Stimulated activated CD8-positive, alpha-beta memory T cell treated with anti-CD3 and anti-CD28 coated beads, Interleukin-7, amount 100 ng/mL, for 1 hour (primary cell): ENCODE results near the gene SFRP2.

Experiments used
- DNase-seq, 2 donors: peaks; one replicate each; pipeline ENCODE4 v3.0.0-alpha.2; 2020; ENCODE audit warnings: low read depth in 2 of 2

Gene SFRP2

DNA sequence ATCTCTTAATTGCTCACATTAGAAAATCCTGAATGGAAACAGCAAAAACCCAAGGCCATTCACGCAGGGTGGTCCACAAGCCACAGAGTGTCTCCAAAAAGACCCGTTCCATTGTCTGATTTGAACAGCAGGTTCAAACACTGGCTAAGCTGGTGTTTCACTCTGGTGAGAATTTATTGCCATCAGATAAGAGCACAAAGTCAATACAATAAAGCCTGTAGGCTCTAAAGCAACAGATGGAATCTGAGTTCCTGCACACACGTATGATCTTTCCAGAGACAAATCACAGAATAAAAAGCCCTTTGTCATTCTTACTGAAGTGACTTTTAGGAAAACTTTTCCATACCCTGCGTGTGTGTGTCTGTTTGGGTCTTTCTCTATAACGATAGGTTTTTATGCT lies 5.1 kb upstream of the SFRP2 start:
- DNase-seq = no peak

DNA sequence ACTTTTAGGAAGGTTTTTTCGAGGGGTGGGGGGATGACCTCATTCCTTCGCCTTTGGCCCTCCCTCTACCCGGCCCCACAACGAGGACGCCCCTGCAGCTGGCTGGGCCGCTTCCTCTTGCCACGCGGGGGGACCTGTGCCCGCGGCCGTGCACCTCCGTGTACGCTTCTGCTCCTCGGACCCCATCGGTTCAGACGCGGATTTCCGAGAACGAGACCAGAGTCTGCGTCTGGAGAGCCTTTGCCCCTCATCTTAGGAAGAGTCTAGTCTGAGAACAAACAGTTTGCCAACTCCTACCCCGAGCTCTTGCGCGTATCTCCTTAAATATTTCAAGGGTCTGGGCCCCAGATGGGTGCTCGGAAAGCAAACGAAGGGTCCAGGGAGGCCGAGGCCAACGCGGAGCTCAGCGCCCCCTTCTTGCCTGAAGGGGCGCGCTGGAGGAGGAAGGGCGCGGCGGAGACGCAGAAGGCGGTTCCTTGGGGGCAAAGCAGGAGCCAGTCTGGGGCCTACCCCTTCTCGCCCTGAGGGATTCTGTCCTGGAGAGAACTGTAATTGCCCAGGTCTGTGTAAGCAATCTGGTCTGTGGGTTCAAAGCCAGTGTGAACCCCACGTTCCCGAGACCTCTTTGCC lies 3.9 kb upstream of the SFRP2 start:
- no peak for DNase-seq

DNA sequence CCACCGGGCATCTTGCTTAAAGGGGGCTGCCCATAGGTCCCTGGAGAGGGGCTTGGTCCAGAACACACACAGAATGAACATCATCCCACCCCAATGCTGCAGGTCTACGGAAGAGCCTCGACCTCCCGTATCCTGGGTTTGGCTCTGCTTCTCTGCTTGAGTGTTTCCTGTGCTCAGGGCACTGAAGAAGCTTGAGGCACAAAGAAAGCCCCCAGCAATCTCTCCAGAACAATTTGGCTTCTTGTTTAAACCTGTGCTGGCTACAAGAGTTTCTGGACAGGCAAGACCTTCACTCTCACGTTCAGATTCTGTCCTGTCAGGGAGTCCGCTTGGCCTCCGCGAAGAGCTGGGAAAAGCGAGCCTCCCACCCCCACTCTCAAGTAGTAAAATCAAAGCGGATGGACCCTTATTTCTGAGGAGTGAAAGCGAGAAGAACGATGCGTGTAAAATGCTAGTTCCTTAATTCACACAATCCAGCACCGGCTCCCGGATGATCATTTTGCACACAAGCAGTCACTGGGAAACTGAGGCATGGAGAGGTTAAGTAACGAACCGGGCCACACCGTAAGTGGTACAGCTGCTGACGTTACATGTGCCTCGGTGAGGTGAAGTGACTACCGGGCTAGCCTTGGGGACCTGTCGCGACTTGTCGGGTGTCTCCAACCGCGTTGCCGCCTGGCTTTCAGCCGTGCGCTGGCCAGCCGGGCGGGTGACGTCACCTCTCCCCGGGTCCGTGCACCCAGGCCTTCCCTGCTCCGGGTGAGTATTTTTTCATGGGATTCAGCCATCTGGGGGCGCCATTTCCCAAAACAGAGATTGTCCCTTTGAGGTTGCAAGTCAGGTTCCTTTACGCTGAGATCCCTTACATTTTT lies 3.1 kb upstream of the SFRP2 start:
- no peak for DNase-seq

DNA sequence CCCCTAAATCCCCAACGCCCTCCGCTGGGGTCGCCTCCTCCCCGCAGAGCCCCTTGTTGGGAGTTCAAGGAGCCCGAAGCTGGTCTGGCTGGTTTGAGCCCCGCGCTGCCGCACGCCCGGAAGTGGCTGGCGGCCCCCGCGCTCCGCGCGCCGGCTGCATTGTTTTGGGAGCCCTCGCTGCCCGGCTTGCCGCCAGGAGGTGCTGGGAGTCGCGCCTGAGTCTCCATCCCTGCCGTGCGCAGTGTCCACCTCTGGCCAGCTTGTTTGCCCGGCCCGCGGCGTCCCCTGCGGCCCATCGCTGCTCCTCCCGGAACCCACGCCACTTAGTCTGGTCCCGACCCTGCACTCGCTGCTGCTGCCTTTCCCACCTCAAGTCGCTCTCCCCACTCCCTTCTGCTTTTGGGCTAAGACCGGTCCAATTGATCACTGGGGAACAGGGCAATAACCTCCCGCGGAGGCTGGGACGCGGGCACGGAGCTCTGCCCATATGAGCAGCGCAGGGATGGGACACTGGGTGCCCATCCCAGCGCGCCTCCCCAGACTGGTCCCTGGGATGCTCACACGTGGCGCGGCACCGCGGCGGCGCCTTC lies 2.2 kb upstream of the SFRP2 start:
- no peak for DNase-seq

DNA sequence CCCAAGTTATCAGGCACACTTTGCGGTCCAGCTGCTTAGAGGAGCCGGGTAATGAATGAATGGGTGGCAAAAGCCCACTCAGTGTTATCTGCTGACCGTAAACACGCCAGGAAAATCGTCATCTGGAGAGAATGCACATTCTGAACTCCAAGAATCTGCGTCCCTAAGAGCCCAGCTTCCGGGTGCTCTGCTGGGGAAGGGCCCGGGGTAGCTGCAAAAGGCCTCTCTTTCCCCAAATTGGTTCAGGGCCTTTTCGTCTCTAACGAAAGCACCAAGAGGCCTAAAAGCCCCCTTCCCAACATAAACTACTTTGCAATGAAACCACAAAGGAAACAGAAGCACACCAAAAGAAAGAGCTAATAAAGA lies 1.6 kb upstream of the SFRP2 start:
- DNase-seq = no peak

DNA sequence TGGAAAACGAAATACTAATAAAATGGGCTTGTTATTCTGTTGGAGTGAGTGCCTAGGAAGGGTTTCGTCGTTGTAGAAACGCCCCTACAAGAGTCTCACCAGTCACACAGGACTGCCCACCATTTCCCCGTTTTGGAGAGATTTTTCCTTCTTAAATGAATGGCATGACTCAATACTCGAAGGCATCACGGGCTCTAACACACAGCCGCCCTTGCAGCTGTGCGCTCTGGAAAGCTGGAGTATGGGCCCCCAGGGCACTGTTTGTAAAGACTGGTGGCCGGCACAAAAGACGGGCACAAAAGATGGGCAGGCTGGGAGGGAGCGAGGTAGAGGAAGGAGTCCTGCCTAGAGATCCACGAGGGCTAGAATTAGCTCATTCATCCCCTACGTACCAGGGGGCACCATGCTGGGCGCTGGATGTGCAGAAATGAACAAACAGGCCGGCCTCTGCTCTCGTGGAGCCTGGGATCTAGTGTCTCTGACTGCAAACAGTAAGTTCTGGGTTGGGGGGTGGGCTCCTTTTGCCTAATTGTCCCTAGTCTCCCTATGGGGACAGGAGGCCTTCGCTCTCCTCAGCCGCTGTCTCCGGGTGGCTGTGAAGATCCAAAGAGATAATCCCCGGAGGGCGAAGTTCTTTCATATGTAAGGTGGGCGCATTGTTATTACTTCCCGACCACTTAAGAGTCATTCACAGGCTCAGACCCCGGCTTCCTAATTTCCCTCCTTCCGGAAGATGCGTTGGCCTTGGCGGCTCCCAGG lies 1.0 kb upstream of the SFRP2 start:
- DNase-seq = no peak

DNA sequence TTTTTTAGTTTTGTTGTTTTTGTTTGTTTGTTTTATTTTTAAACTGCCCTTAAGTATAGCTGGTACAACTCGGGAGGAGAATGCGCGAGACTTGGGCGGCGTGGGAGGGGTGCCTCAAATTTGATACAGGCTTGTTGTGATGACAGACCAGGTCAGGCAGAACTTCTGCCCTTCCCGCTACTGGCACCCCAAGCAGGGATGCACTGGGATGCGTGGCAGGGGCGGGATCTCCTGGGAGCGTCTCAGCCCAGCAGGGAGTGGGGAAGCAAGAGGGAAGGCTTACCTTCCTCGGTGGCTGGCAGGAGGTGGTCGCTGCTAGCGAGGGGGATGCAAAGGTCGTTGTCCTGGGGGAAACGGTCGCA lies 851 bp downstream of the SFRP2 start:
- no peak for DNase-seq

DNA sequence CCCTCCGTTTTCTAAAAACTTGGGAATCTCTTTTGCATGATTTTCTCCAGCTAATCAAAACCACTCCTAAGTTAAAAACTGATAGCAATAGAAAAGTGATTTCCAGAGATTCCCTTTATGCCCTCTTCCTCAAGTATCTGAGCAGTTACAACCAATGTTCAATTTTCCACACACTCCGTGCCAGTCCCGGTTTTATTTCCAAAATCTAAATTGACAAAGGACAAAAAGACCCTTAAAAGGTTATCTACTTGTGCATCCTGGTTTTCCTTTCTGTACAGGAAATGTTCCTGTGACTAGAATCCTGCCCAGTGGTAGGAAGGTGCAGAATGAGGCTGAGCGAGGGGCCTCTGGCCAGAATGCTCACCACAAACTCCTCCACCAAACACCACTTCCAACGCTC lies 1.3 kb downstream of the SFRP2 start:
- DNase-seq = no peak

DNA sequence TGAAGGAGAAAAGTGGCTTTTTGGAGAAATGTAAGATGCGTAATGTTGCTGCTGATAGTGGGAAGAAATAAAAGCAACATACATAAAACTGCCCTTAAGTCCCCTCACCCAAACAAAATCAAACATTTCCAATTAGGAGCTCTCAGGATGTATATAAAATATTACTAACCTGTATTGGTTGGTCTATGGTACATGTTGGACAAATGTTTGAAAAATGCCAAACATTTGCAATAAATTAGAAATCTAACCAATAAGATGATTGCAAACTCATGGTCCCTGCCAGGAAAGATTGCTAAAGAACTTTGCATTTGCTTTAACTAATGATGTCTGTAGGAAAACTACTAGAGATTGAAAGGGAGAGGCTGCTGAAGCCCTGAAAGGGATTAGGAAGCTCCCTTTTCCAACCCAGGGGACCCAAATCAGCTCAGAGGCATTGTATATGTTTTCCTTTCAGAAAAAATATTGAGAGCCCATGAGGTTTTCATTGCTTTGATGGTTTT lies 1.8 kb downstream of the SFRP2 start:
- no peak for DNase-seq

DNA sequence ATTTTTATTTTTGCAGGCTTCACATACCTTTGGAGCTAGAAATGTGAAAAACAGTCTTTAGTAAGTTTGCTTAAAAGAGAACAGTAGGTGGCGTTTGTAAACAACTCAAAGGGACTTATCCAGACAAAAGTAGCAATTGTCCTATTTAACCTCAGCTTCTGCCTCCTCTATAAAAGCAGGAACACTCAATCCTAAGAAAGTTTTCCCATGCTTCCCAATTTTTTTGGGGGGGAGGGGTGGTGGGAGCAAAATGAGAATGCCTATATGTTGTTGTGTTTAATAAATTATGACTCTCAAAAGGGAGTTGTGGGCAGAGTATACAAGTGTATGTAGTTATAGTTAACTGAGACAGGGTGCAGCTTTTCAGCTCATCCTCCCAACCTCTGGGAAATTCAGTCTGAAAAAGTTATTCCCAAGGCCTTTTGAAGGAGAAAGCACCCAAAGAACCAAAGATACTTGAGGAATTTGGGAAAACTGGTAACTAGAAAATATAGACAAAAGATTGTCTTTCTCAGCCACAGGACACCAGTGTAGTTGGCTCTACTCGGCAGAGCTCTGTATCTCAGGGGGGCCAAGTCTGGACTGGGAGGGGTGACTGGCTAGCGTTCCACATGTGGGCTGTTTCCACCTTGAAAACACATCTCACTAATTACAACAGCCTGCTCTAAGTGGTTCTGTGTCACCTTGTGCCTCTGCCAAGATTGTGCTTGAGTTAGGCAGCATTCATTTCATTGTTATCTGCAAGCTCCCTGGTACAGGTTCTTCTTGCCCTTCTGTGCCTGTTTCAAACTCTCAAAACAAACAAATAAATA lies 2.8 kb downstream of the SFRP2 start:
- no peak for DNase-seq

DNA sequence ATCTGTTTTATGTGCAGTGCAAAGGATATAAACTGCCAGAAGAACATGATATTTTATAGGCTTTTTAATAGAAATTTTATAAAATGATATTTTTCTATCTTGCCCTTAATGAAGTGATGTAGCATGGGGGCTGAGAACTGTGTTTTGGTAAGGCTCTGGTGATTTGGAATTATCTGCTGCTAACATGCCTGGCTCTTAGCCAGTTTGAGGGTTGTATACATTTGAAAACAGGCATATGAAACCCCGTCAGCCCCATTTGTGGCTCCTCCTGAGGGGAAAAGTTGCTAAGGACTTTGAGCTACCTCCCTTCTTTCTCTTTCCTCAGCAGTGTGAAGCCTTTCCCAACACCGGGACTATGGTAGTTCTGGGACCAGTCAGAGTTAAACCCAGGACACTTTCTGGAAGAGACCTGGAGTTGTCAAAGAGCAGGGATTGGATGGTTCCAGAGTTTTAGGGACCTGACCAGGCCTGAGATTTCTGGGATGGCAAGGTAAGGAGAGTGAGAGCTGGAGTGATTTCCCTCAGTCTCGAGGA lies 4.7 kb downstream of the SFRP2 start:
- DNase-seq = no peak

DNA sequence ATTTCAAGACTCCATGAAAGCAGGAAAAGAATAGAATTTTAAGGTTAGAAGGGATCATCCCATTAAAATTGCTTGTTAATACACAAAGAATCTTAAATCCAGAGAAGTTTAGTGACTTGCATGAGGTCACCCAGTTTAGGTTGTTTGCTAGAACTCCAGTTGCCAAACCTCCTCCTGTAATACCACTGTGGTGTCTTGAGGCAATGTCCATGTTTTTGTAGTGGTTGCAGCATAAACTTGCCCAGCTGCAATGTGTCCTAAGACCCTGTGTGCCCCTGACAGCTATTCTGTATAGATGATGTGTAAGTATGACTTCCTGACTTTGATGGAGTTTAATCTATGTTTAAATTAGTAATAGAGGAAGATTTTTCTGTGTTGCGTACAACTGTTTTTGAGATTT lies 6.3 kb downstream of the SFRP2 start:
- no peak for DNase-seq

DNA sequence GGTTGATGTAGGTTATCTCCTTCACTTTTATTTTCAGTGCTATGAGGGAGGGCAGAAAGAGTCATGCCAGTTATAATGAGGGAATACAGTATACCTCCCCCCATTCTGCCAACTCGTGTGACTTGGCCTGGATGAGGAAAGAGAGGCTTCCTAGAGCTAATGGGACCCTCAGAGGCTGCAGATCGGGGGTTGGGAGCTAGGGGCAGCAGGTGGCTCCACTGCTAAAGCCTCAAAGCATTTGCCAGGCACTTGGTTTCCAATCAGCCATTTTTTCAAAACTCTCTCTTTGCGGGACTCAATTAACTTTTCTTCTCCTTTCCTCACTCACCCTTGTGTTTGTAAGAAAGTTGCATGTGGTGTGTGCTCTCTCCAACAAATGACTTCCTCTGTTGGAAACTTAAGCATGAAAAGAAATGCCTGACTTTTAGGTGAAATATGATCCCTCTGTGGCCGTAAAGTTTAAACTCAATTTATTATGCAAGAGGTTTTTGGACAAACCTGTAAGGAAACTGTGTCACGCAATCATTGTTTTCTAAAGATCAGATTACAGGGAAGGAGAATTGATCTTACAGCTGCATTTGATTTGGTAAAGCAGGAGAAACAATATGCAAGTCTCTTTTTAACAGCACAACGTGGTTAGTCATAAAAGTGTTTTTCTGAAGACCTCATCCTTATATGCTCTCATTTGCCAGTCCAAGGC lies 7.0 kb downstream of the SFRP2 start:
- no peak for DNase-seq

DNA sequence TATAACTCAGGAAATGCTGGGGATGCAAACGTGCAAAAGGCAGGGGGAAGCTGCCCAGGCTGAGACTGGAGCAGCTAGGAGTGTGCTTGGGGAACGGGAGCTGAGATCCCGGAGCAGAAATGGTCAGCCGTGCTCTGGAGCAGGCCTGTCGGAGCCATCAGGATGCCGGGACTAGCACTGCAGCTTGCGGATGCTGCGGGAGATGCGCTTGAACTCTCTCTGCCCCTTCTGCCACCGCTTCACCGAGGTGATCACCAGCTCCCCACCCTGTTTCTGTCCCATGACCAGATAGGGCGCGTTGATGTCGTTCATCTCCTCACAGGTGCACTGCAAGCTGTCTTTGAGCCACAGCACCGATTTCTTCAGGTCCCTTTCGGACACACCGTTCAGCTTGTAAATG lies 7.6 kb downstream of the SFRP2 start:
- no peak for DNase-seq

DNA sequence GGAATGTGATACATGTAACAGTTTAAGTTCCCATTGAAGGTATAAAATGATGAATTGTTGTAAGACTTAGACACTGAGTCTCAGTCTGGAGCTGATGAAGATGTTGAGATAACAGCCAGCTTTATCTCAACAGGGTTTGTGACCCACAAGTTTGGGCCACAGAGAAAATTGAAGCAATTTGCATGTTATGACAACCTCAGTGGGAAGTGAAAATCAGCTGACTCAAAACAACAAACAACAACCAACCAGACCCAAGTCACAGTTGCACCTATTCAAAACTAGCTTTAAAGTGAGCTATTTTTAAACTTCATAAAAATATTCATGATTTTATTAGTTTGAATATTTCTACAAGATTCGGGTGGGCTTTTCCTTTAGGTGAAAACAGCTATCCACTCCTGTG lies 8.0 kb downstream of the SFRP2 start:
- DNase-seq = no peak

DNA sequence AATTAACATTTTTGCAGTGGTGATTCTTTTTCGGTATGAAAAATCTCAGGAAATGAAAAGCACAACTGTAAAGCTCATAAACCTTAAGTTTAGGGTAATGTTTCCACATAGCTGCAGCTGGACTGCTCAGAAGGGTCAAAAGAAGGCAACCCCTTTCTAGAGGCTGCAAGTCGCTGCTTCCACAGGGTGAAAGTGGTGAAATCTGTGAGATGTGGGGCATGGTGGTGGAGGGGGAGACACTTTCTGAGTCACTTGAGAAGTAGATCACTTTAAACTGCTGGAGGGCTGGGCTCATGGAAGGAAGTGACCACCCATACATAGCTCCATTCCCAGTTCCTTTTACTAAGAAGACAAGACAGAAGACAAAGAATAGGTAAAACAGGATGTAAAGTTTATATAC lies 8.7 kb downstream of the SFRP2 start:
- no peak for DNase-seq

DNA sequence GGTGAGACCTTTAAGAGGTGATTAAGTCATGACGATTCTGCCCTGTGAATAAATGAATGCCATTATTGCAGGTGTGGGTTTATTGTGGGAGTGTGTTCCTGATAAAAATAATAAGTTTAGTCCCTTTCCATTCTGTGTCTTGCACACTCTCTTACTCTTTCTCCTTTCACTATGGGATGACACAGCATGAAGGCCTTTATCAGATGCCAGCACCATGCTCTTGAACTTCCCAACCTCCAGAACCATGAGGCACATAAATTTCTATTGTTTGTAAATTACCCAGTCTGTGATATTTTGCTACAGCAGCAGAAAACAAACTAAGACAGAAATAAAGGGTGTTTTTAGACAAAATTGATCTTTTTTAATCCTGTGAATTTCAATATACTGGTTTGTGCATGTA lies 10.5 kb downstream of the SFRP2 start:
- no peak for DNase-seq

DNA sequence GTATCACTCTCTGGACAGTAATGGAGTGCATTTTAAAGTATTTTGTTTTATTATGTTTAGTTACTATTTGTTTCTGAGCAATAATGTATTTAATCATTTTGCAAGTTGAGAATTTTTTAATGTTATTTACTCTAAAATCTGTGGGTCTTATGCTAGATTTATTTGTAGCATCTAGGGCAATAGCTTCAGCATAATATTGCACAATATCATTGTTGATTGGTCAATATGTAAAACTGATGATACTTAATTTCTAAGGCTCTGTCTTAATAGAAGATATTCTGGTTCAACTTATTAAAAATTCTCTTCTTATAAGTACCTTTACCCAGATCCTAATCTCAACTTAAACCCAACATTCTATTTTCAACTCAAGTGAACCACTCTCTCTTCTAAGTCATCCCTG lies 11.5 kb downstream of the SFRP2 start:
- DNase-seq = no peak

DNA sequence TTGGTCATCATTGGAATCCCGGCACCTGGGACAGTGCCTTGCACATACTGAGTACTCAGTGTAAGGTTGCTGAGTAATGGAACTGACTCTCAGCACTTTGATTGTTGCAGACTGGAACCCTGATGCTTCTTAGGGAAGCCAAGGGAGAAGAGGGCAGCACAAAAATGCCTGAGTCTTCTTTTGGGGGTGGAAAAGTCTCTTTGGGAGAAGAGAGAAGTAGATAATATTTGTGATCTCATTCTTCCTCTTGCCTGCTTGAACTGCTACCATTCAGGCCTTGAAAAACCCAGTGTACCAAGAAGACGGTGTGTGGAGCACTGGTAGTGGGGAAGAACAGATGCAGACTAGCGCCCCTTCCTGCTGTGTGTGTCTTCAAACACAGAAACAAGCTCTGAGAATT lies 12.3 kb downstream of the SFRP2 start:
- no peak for DNase-seq

DNA sequence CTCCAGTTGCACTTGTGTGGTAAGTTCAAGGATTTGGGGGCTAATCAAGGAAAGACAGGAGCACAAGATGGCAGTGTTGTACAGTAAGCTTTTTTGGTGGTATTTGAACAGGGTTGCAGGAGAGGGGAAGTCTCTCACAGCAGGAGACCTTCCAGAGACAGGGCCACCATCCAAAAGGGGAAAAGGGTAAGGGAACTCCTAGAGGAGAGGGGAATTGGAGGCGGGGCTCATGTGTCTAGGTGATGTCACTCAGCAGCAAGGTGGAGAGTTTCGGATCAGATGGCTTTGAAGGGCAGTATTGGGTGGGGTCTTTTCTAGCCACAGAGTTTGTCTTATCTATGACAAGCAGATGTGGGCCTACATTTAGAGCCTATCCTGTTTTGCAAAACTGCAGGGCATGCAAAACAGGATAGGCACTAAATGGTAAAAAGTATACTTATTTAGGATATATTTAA lies 15.6 kb downstream of the SFRP2 start:
- DNase-seq = no peak

DNA sequence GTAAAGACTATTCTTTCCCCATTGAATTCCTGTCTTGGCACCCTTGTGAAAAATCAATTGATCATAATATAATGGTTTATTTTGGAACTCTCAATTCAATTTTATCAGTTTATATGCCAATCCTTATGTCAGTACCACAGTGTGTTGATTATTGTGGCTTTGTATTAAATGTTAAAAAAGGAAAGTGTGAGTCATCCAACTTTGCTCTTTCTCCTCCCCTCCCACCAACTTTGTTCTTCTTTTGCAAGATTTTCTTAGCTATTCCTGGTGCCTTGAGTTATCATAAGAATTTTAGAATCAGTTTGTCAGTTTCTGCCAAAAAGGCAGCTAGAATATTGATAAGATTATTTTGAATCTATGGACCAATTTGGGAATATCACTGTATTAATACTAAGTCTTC lies 17.8 kb downstream of the SFRP2 start:
- DNase-seq = no peak
